ENCODE data around the gene MAPK9.

Gene MAPK9

GRCh38 chr5:180208038-180208434 lies 83.8 kb downstream of the MAPK9 start:
- in situ Hi-C loops (cut with MboI; ENCODE audit: low sequenced_read_pairs) = no loop called here

- in situ Hi-C loops (cut with MboI; ENCODE audit: low sequenced_read_pairs) = no loop called here
Measured at GRCh38 chr5:180207593-180207992, 84.3 kb downstream of the MAPK9 start.

- in situ Hi-C loops (cut with MboI; ENCODE audit: low sequenced_read_pairs) = no loop called here
Measured at GRCh38 chr5:180206993-180207392, 84.9 kb downstream of the MAPK9 start.

GRCh38 chr5:180205916-180206315 lies 86.0 kb downstream of the MAPK9 start:
- in situ Hi-C loops (cut with MboI; ENCODE audit: low sequenced_read_pairs) = no loop called here

GRCh38 chr5:180204276-180204819 lies 87.5 kb downstream of the MAPK9 start:
- in situ Hi-C loops (cut with MboI; ENCODE audit: low sequenced_read_pairs) = no loop called here

GRCh38 chr5:180202939-180203573 lies 88.8 kb downstream of the MAPK9 start:
- in situ Hi-C loops (cut with MboI; ENCODE audit: low sequenced_read_pairs) = no loop called here

- in situ Hi-C loops (cut with MboI; ENCODE audit: low sequenced_read_pairs) = no loop called here
Measured at GRCh38 chr5:180201051-180201987, 90.6 kb downstream of the MAPK9 start.

- in situ Hi-C loops (cut with MboI; ENCODE audit: low sequenced_read_pairs) = no loop called here
Measured at GRCh38 chr5:180199390-180199789, 92.5 kb downstream of the MAPK9 start.

GRCh38 chr5:180198208-180198607 lies 93.7 kb downstream of the MAPK9 start:
- in situ Hi-C loops (cut with MboI; ENCODE audit: low sequenced_read_pairs) = no loop called here

GRCh38 chr5:180197016-180197702 lies 94.7 kb downstream of the MAPK9 start:
- in situ Hi-C loops (cut with MboI; ENCODE audit: low sequenced_read_pairs) = no loop called here

- in situ Hi-C loops (cut with MboI; ENCODE audit: low sequenced_read_pairs) = no loop called here
Measured at GRCh38 chr5:180194410-180195345, 97.2 kb downstream of the MAPK9 start.

GRCh38 chr5:180193749-180194375 lies 98.0 kb downstream of the MAPK9 start:
- in situ Hi-C loops (cut with MboI; ENCODE audit: low sequenced_read_pairs) = no loop called here

- in situ Hi-C loops (cut with MboI; ENCODE audit: low sequenced_read_pairs) = no loop called here
Measured at GRCh38 chr5:180191716-180192115, 100.2 kb downstream of the MAPK9 start.

- in situ Hi-C loops (cut with MboI; ENCODE audit: low sequenced_read_pairs) = no loop called here
Measured at GRCh38 chr5:180187767-180188166, 104.1 kb downstream of the MAPK9 start.

Measured in HL-60/S4 treated with retinoic acid at 250 ng/mL for 4 days and 3 days (cell line).